Measurements from ENCODE around the gene REG4. TPM values are rescaled to one million over a fixed set of nuclear protein-coding genes. Genes with fewer than 3 reads are reported as not detected.

The REG4 gene
- total RNA-seq (2012; rRNA removed) (not detected in 2 replicates), polyA plus RNA-seq (2012; rRNA removed) (not detected in 2 replicates), Bru-seq, nascent RNA (not detected), BruChase-seq, experiment 1, labeled RNA remaining after a 6-hour chase (not detected), BruChase-seq, experiment 2, labeled RNA remaining after a 2-hour chase (not detected)
- polyA plus RNA-seq (2012; cell fraction: cytosol; rRNA removed): not detected in 2 replicates
- polyA plus RNA-seq (2012; cell fraction: nucleus; rRNA removed; ENCODE audit: low replicate concordance): not detected in 2 replicates
- long read RNA-seq: 0 reads

GRCh38 chr1:119811387-119811786 is at the start of gene REG4:
TSS of gene REG4 (minus strand) at chr1:119811460. CDS start at chr1:119808769, 2,691 bp downstream.
- Histone ChIP-seq H3K9ac (ENCODE audit: low read depth, low read length) (no peak within 1 kb of the TSS), H3K18ac (ENCODE audit: low read depth, low read length) (no peak within 1 kb of the TSS), H3K9me3 (ENCODE audit: control insufficient read depth, insufficient read depth, low read length) (no peaks in the 10 kb centered on the region), H2BK120ac (ENCODE audit: low read depth, low read length) (no peak within 1 kb of the TSS), H3K79me1 (ENCODE audit: low read depth in 1 of 2, low read length in 2 of 2) (no peaks in the 10 kb centered on the region), H3K23ac (ENCODE audit: low read depth, low read length) (no peak within 1 kb of the TSS), H2BK15ac (ENCODE audit: low read depth, low read length) (no peak within 1 kb of the TSS), H2BK5ac (ENCODE audit: low read depth, low read length, poor library complexity, severe bottlenecking) (no peak within 1 kb of the TSS), H2AK9ac (replicated peaks; ENCODE audit: low read depth, low read length, poor library complexity) (no peak within 1 kb of the TSS), H3K56ac (ENCODE audit: extremely low read depth, insufficient read depth, low read length) (no peak within 1 kb of the TSS), H3K9me1 (ENCODE audit: insufficient read depth, low read length) (no peaks in the 10 kb centered on the region; the same call in 1 of the 2 replicates), H4K20me1 (ENCODE audit: insufficient read depth, low read length) (no peaks in the 10 kb centered on the region), H3K14ac (replicated peaks; ENCODE audit: low read depth, low read length) (no peak within 1 kb of the TSS), H3K27ac (ENCODE audit: insufficient read depth, low read length) (no peak within 1 kb of the TSS), H3K4ac (ENCODE audit: low read depth, low read length) (no peak within 1 kb of the TSS), H3K27me3 (ENCODE audit: control insufficient read depth, insufficient read depth, low read length) (peaks cover 9% of the 10 kb centered on the region), H4K8ac (ENCODE audit: low read depth in 2 of 2, low read length in 2 of 2) (no peak within 1 kb of the TSS), H2AK5ac (ENCODE audit: low read depth, low read length) (no peak within 1 kb of the TSS), H3K4me2 (ENCODE audit: low read depth, low read length) (no peak within 1 kb of the TSS), H4K91ac (ENCODE audit: insufficient read depth, low read depth, low read length) (no peak within 1 kb of the TSS), H3K4me3 (ENCODE audit: insufficient read depth, low read depth, low read length) (no peak within 1 kb of the TSS), H2BK20ac (ENCODE audit: low read depth, low read length) (no peak within 1 kb of the TSS), H3K4me1 (ENCODE audit: control insufficient read depth, insufficient read depth, low read length) (peaks cover 7% of the 10 kb centered on the region; the same call in 1 of the 2 replicates), H4K5ac (ENCODE audit: low read depth, low read length) (no peak within 1 kb of the TSS), H2AFZ (replicated peaks; ENCODE audit: low read length, poor library complexity) (no peak within 1 kb of the TSS), H3K36me3 (ENCODE audit: control insufficient read depth, insufficient read depth, low read length) (no peaks in the 10 kb centered on the region)
- 50% methylated on average over 2 of the region's 7 CpGs; no CpG with 5 or more reads in 1 of the 2 experiments for WGBS, 2 experiments (ENCODE audit: extremely low coverage in 2 of 2, insufficient read length in 1 of 2)
- CTCF ChIA-PET: interaction anchor here (1.0 kb wide), 1 partner anchor 58 kb away, joined by 3 read pairs; no protein-coding TSS in a partner anchor
- TF ChIP-seq RFX5 (IDR thresholded peaks at IDR 0.05; ENCODE audit: low read depth, low read length) (no peak), RAD21 (IDR thresholded peaks at IDR 0.05; ENCODE audit: low read length) (no peak), CEBPB (IDR thresholded peaks at IDR 0.05; ENCODE audit: low read depth, low read length) (no peak), NFE2L2 (IDR thresholded peaks at IDR 0.05; ENCODE audit: low read depth, low read length) (no peak), MAFK (IDR thresholded peaks at IDR 0.05; ENCODE audit: low read depth, low read length) (no peak), FOS (IDR thresholded peaks at IDR 0.05; ENCODE audit: low read depth, low read length) (no peak), BHLHE40 (IDR thresholded peaks at IDR 0.05; ENCODE audit: low read depth, low read length) (no peak), MXI1 (IDR thresholded peaks at IDR 0.05; ENCODE audit: borderline replicate concordance, low read depth, low read length) (no peak), RCOR1 (IDR thresholded peaks at IDR 0.05; ENCODE audit: insufficient replicate concordance, low read length) (no peak), SMC3 (IDR thresholded peaks at IDR 0.05; ENCODE audit: low read depth, low read length) (no peak), MAZ (IDR thresholded peaks at IDR 0.05; ENCODE audit: borderline replicate concordance, low read depth, low read length) (no peak)
- TF ChIP-seq, protein P1, sequence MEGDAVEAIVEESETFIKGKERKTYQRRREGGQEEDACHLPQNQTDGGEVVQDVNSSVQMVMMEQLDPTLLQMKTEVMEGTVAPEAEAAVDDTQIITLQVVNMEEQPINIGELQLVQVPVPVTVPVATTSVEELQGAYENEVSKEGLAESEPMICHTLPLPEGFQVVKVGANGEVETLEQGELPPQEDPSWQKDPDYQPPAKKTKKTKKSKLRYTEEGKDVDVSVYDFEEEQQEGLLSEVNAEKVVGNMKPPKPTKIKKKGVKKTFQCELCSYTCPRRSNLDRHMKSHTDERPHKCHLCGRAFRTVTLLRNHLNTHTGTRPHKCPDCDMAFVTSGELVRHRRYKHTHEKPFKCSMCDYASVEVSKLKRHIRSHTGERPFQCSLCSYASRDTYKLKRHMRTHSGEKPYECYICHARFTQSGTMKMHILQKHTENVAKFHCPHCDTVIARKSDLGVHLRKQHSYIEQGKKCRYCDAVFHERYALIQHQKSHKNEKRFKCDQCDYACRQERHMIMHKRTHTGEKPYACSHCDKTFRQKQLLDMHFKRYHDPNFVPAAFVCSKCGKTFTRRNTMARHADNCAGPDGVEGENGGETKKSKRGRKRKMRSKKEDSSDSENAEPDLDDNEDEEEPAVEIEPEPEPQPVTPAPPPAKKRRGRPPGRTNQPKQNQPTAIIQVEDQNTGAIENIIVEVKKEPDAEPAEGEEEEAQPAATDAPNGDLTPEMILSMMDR (conservative IDR thresholded peaks at IDR 0.05; ENCODE audit: low read depth, low read length): no peak
- TF ChIP-seq, protein P2, sequence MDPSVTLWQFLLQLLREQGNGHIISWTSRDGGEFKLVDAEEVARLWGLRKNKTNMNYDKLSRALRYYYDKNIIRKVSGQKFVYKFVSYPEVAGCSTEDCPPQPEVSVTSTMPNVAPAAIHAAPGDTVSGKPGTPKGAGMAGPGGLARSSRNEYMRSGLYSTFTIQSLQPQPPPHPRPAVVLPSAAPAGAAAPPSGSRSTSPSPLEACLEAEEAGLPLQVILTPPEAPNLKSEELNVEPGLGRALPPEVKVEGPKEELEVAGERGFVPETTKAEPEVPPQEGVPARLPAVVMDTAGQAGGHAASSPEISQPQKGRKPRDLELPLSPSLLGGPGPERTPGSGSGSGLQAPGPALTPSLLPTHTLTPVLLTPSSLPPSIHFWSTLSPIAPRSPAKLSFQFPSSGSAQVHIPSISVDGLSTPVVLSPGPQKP (IDR thresholded peaks at IDR 0.05; ENCODE audit: borderline replicate concordance, low read depth, low read length): no peak
- BruUV-seq (replicated peaks): no TSS peak
- no peak for DNase-seq
- intact Hi-C loops (cut with micrococcal nuclease): no loop called here
- POLR2A ChIA-PET (ENCODE audit: unreplicated experiment): no interaction called here
- ATAC-seq (ENCODE audit: low read depth): no peak
- dilution Hi-C loops (cut with HindIII; ENCODE audit: low sequenced_read_pairs, unreplicated experiment): no loop called here
- in situ Hi-C loops (cut with MboI; ENCODE audit: low sequenced_read_pairs): loop anchor here (10.0 kb wide), 1 partner anchor 57 kb away; no protein-coding TSS in a partner anchor
